HG03558 (cell line): Measurements from ENCODE around the gene MGP.

Experiments
- ATAC-seq: cut with Tn5 transposase; IDR thresholded peaks from one replicate; pipeline ENCODE4 v1.9.1; 2021; ENCODE audit warnings: moderate number of reproducible peaks; ENCODE audit not compliant: unreplicated experiment; ENCODE audit errors: extremely low read depth

MGP gene

GRCh38 chr12:14834509-14834908 lies 51.1 kb downstream of the MGP start:
- ATAC-seq, result no peak

GRCh38 chr12:14833952-14834351 lies 51.7 kb downstream of the MGP start:
- no peak for ATAC-seq

- no peak for ATAC-seq
These were observed 52.3 kb downstream of the MGP start for GRCh38 chr12:14833336-14833735.
